HepG2 (cell line): Measurements from ENCODE around the gene PRMT2. TPM values are rescaled to one million over a fixed set of nuclear protein-coding genes. Genes with fewer than 3 reads are reported as not detected.

Source experiments
- CBFB ChIP-seq: sonication (generic); formaldehyde crosslinking; IDR thresholded peaks from 2 replicates; pipeline ENCODE4 v1.4.0; 2020; ENCODE audit warnings: missing genetic modification reagents
- DNMT1 ChIP-seq: sonication (generic); formaldehyde crosslinking; IDR thresholded peaks from 2 replicates; pipeline ENCODE4 v1.5.1; 2020; ENCODE audit warnings: mild to moderate bottlenecking, missing genetic modification reagents
- FOXA1 ChIP-seq, 2 experiments: fragments of 450-650 bp in 1 of 2; sonication (generic) in 1 of 2; formaldehyde crosslinking in 1 of 2; IDR thresholded peaks; 2 replicates each; pipeline versions ENCODE4 v1.4.0 to v1.6.1; 2016 to 2020; ENCODE audit warnings: missing genetic modification reagents in 1 of 2
- ZNF280B ChIP-seq: sonication (generic); formaldehyde crosslinking; IDR thresholded peaks from 2 replicates; pipeline ENCODE4 v1.5.0; 2020; ENCODE audit warnings: missing genetic modification reagents, mild to moderate bottlenecking, borderline replicate concordance
- ZNF317 ChIP-seq: sonication (generic); formaldehyde crosslinking; IDR thresholded peaks from 2 replicates; pipeline ENCODE4 v1.5.0; 2020; ENCODE audit warnings: mild to moderate bottlenecking, missing genetic modification reagents
- ZNF318 ChIP-seq: sonication (generic); formaldehyde crosslinking; IDR thresholded peaks from 2 replicates; pipeline ENCODE4 v1.4.0; 2020; ENCODE audit warnings: mild to moderate bottlenecking, missing genetic modification reagents
- ZNF574 ChIP-seq: sonication (generic); formaldehyde crosslinking; IDR thresholded peaks from 2 replicates; pipeline ENCODE4 v1.4.0; 2020; ENCODE audit warnings: missing genetic modification reagents
- ZNF652 ChIP-seq: IDR thresholded peaks from 2 replicates; pipeline ENCODE4 v1.6.1; 2016; ENCODE audit warnings: low read depth, borderline replicate concordance
- ZNF687 ChIP-seq: sonication (generic); formaldehyde crosslinking; IDR thresholded peaks from 2 replicates; pipeline ENCODE4 v1.5.1; 2020; ENCODE audit warnings: mild to moderate bottlenecking, missing genetic modification reagents, moderate library complexity
- polyA plus RNA-seq, 8 experiments: library from polyadenylated mRNA; depleted of rRNA in 3 of 8; stranded (reverse) in 7 of 8; unstranded in 1 of 8; fragments of >200 nt; fragmentation: Illumina TruSeq in 4 of 8; extraction: Trizol in 4 of 8; gene quantifications; 2 replicates each; pipeline versions ENCODE4 v1.2.1 to v1.2.3, GENCODE V29; 2011 to 2016; ENCODE audit warnings: low read depth in 4 of 8, missing spikeins in 1 of 8, mixed read lengths in 1 of 8; ENCODE audit not compliant: insufficient read depth in 1 of 8
- total RNA-seq, 5 experiments: library from RNA; depleted of rRNA; stranded (reverse); fragments of >200 nt; fragmentation: Illumina TruSeq; extraction: Trizol; gene quantifications; 2 replicates each; pipeline ENCODE4 v1.2.3, GENCODE V29; 2016; ENCODE audit warnings: low read depth in 1 of 5

Gene PRMT2
- total and polyA plus RNA-seq, 2 of the 13 experiments (the other 11 are each of a cell fraction or from before 2014, with no cell fraction given) = 54.4 to 78.8 TPM

- TF ChIP-seq ZNF574 (CRISPR knock-in tag) (no peak), ZNF280B (no peak), ZNF687 (0 out of 2 replicates have a peak, but pooled peaks have one; percentile 2), ZNF318 (CRISPR knock-in tag) (no peak), ZNF317 (CRISPR knock-in tag) (no peak), CBFB (CRISPR knock-in tag) (no peak), FOXA1 (IDR thresholded peaks at IDR 0.05) (no peak), FOXA1 (CRISPR knock-in tag; IDR thresholded peaks at IDR 0.05) (peak; percentile 23; the same call in 1 of the 2 replicates), DNMT1 (CRISPR knock-in tag) (no peak), ZNF652 (CRISPR knock-in tag) (no peak)
These were observed 8.4 kb upstream of the PRMT2 start (continued) for GRCh38 chr21:46626975-46627501.
